T-cell (primary cell): ENCODE data around the gene MIA2. TPM values are rescaled to one million over a fixed set of nuclear protein-coding genes. Genes with fewer than 3 reads are reported as not detected.

Experiments
- ATAC-seq, 4 experiments: fragments of 200-7000 bp in 3 of 4; fragments of 150-1000 bp in 1 of 4; cut with Tn5 transposase; replicated peaks in 1 of 4; 1 replicate in 3 of 4; 2 replicates in 1 of 4; pipeline ENCODE4 v1.10.0; 2021; ENCODE audit warnings: moderate library complexity in 3 of 4, mild to moderate bottlenecking in 2 of 4, moderate number of reproducible peaks in 1 of 4
- CTCF ChIA-PET, 2 donors: fragments of 300-600 bp; sonication (Branson Sonifier 250); formaldehyde crosslinking; loops; one replicate each; lab custom pipeline; 2022; ENCODE audit warnings: antibody characterized with exemption in 2 of 2; lab: Charles Lee
- POLR2A ChIA-PET, 2 donors: fragments of 300-600 bp; sonication (Branson Sonifier 250); formaldehyde crosslinking; loops; one replicate each; lab custom pipeline; 2022; ENCODE audit warnings: antibody characterized with exemption in 2 of 2; lab: Charles Lee
- DNase-seq, 35 experiments: peaks; one replicate each; pipeline versions ENCODE4 v3.0.0 to v3.0.0-alpha.2; 2013 to 2023
- H3K27ac ChIP-seq: one replicate; pipeline ENCODE4 v1.5.1; 2013; ENCODE audit warnings: low read length
- H3K27me3 ChIP-seq, 2 experiments: replicated peaks in 1 of 2; 1 replicate in 1 of 2; 2 replicates in 1 of 2; pipeline versions ENCODE4 v1.6.1 to v1.7.0; 2013; ENCODE audit warnings: low read length in 1 of 2, mixed read lengths in 1 of 2; ENCODE audit not compliant: control insufficient read depth in 2 of 2, insufficient read depth in 2 of 2; ENCODE audit errors: extremely low read depth in 1 of 2
- H3K36me3 ChIP-seq, 2 donors: 1 replicate in 1 of 2; 2 replicates in 1 of 2; pipeline versions ENCODE4 v1.6.1 to v1.7.0; 2013; ENCODE audit warnings: low read length in 1 of 2; ENCODE audit not compliant: control insufficient read depth in 2 of 2, insufficient read depth in 1 of 2; ENCODE audit errors: extremely low read depth in 1 of 2
- H3K4me1 ChIP-seq, 2 experiments: 1 replicate in 1 of 2; 2 replicates in 1 of 2; pipeline versions ENCODE4 v1.6.1 to v1.7.0; 2013; ENCODE audit warnings: low read length in 2 of 2, mixed read lengths in 1 of 2; ENCODE audit not compliant: insufficient read depth in 2 of 2, control insufficient read depth in 1 of 2; ENCODE audit errors: extremely low read depth in 1 of 2
- H3K4me3 ChIP-seq, 2 donors: 1 replicate in 1 of 2; 2 replicates in 1 of 2; pipeline versions ENCODE4 v1.5.1 to v1.7.0; 2013; ENCODE audit warnings: mild to moderate bottlenecking in 2 of 2, low read length in 1 of 2, moderate library complexity in 1 of 2; ENCODE audit not compliant: control insufficient read depth in 1 of 2; ENCODE audit errors: extremely low read depth in 1 of 2
- H3K9me3 ChIP-seq: 2 replicates; pipeline ENCODE4 v1.7.0; 2013
- H3K27ac Mint-ChIP-seq, 2 donors: one replicate each; pipeline ENCODE4 v1.8.0; 2020 to 2021; ENCODE audit warnings: mild to moderate bottlenecking in 2 of 2, mixed read lengths in 2 of 2
- H3K27me3 Mint-ChIP-seq, 2 donors: one replicate each; pipeline ENCODE4 v1.8.0; 2021 to 2022; ENCODE audit warnings: mixed read lengths in 2 of 2
- H3K36me3 Mint-ChIP-seq: one replicate; pipeline ENCODE4 v1.8.0; 2021; ENCODE audit warnings: mixed read lengths
- H3K4me1 Mint-ChIP-seq, 3 donors: one replicate each; pipeline ENCODE4 v1.8.0; 2020 to 2022; ENCODE audit warnings: mixed read lengths in 3 of 3, mild to moderate bottlenecking in 1 of 3
- H3K4me3 Mint-ChIP-seq, 3 donors: one replicate each; pipeline ENCODE4 v1.8.0; 2020 to 2022; ENCODE audit warnings: mild to moderate bottlenecking in 3 of 3, mixed read lengths in 3 of 3, moderate library complexity in 3 of 3
- H3K9me3 Mint-ChIP-seq, 3 donors: one replicate each; pipeline ENCODE4 v1.8.0; 2020 to 2022; ENCODE audit warnings: mixed read lengths in 3 of 3
- WGBS: methylation state at CpG from one replicate; pipeline ENCODE4 v1.1.5; 2013; ENCODE audit warnings: missing lambda C conversion rate; ENCODE audit not compliant: insufficient coverage; 5-methylcytosine and 5-hydroxymethylcytosine counted together
- total RNA-seq, 35 experiments: library from RNA in 6 of 35; stranded (reverse) in 6 of 35; fragments of 120-200 nt in 1 of 35; gene quantifications; one replicate each; pipeline versions ENCODE4 v1.2.1 to v1.2.4 and lab custom pipeline; 2013 to 2026

MIA2 gene
- total RNA-seq, 5 donors from 2014 or later (not counting 1 experiment from before 2014, with no cell fraction given): 24.8 to 28.3 (median 25.5) TPM

DNA sequence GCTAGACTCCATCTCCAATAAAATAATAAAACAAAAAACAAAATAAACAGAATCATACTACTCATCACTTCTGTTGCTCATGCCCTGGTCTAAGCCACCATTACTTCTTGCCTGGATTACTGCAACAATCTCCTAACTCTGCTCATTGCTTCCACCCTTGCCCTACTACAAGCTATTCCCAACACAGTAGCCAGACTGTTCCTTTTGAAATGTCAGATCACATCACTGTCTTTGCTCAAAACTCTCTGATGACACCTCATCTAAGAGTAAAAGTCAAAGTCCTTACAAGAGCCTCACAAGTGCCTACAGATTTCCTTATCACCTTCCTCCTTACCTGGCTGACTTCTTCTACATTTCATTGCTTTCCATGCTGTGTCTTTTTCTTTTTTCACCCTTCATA lies 188.5 kb downstream of the MIA2 start:
- Histone ChIP-seq H3K27me3 (no peaks in the 10 kb centered on the region), H3K4me1 (peaks cover 4 to 14% of the 10 kb centered on the region in 2 experiments), H3K27ac (no peak overlapping the region), H3K4me3 (no peak overlapping the region), H3K36me3 (peaks cover 1 to 2% of the 10 kb centered on the region in 2 donors), H3K9me3 (peaks cover 1% of the 10 kb centered on the region)
- CTCF ChIA-PET: no interaction called here
- peaks cover 74 to 79% (median 75%) of the 10 kb centered on the region in 3 donors for H3K4me1 Mint-ChIP-seq
- H3K4me3 Mint-ChIP-seq: no peak overlapping the region
- peaks cover 0 to under 1% (median 0%) of the 10 kb centered on the region in 3 donors for H3K9me3 Mint-ChIP-seq
- DNase-seq (no peak), ATAC-seq (no peak)
- peaks cover 31% of the 10 kb centered on the region for H3K36me3 Mint-ChIP-seq
- no peaks in the 10 kb centered on the region for H3K27me3 Mint-ChIP-seq
- no peak overlapping the region for H3K27ac Mint-ChIP-seq
- POLR2A ChIA-PET: interaction anchor here (0.6 to 0.8 kb wide), 3 partner anchors 8 to 323 kb away, joined by 3 to 6 read pairs (median 6); no protein-coding TSS in a partner anchor

DNA sequence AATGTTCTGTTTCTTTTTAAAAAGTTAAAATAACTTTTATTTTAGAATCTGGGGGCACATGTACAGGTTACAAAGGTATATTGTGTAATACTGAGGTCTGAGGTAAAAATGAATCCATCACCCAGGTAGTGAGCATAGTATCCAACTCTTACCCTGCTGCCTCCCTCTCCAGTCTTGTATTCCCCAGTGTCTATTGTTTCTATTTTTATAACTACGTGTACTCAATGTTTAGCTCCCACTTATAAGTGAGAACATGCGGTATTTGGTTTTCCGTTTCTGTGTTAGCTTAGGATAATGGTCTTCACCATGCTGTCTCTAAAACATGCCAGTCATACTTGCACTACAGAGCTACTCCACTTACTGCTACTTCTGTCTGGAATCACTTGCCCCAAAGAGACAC lies 190.1 kb downstream of the MIA2 start:
- CTCF ChIA-PET: interaction anchor here in 1 of 2 donors (0.9 kb wide), 2 partner anchors 10 to 189 kb away, joined by 3 to 6 read pairs; no protein-coding TSS in a partner anchor
- H3K27ac Mint-ChIP-seq: no peak overlapping the region
- H3K27me3 Mint-ChIP-seq: no peaks in the 10 kb centered on the region
- H3K36me3 Mint-ChIP-seq: peaks cover 30% of the 10 kb centered on the region
- Histone ChIP-seq H3K27ac (no peak overlapping the region), H3K9me3 (no peaks in the 10 kb centered on the region), H3K36me3 (peaks cover 0 to 2% of the 10 kb centered on the region in 2 donors), H3K27me3 (no peaks in the 10 kb centered on the region), H3K4me1 (peaks cover 9 to 17% of the 10 kb centered on the region in 2 experiments), H3K4me3 (no peak overlapping the region)
- no peaks in the 10 kb centered on the region for H3K9me3 Mint-ChIP-seq
- POLR2A ChIA-PET: no interaction called here
- H3K4me3 Mint-ChIP-seq: no peak overlapping the region
- no peak for ATAC-seq
- H3K4me1 Mint-ChIP-seq: peaks cover 83 to 93% (median 88%) of the 10 kb centered on the region in 3 donors
- WGBS: 100% methylated on average over 2 of the region's 3 CpGs
- no peak for DNase-seq

DNA sequence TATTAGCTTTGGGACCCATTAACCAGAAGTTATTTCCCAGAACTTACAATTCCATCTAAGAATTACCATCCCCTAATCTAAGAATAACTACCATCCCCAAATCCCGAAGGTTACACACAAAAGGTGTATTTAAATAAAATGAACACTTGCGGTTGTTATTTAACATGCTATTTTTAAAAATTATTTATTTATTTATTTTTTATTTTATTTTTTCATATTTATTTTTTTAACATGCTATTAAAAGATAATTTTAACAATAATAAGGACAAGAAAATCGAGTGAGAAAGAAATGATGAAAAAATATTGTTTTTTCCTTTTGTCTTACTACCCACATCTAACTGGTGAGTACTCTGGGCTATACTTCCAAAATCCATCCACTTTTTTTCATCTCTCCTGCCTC lies 192.2 kb downstream of the MIA2 start:
- H3K36me3 ChIP-seq: peaks cover 0 to under 1% of the 10 kb centered on the region in 2 donors
- DNase-seq (no peak), ATAC-seq (no peak)
- H3K27ac ChIP-seq: no peak overlapping the region
- no CpG with 5 or more reads among the region's 3 CpGs for WGBS
- no peak overlapping the region for H3K4me3 Mint-ChIP-seq
- no peak overlapping the region for H3K27ac Mint-ChIP-seq
- no peaks in the 10 kb centered on the region for H3K9me3 ChIP-seq
- no peaks in the 10 kb centered on the region for H3K27me3 Mint-ChIP-seq
- no peak overlapping the region for H3K4me3 ChIP-seq
- no peaks in the 10 kb centered on the region for H3K27me3 ChIP-seq
- POLR2A ChIA-PET: interaction anchor here (0.5 to 1.5 kb wide), 3 partner anchors 12 to 370 kb away, joined by 3 to 11 read pairs (median 4); no protein-coding TSS in a partner anchor
- peaks cover 11% of the 10 kb centered on the region for H3K36me3 Mint-ChIP-seq
- peaks cover 28% of the 10 kb centered on the region in 2 experiments for H3K4me1 ChIP-seq
- CTCF ChIA-PET: interaction anchor here in 1 of 2 donors (0.5 to 1.8 kb wide), 8 partner anchors 9 to 194 kb away, joined by 3 to 10 read pairs (median 4); no protein-coding TSS in a partner anchor
- no peaks in the 10 kb centered on the region for H3K9me3 Mint-ChIP-seq
- H3K4me1 Mint-ChIP-seq: peaks cover 83 to 91% (median 90%) of the 10 kb centered on the region in 3 donors

DNA sequence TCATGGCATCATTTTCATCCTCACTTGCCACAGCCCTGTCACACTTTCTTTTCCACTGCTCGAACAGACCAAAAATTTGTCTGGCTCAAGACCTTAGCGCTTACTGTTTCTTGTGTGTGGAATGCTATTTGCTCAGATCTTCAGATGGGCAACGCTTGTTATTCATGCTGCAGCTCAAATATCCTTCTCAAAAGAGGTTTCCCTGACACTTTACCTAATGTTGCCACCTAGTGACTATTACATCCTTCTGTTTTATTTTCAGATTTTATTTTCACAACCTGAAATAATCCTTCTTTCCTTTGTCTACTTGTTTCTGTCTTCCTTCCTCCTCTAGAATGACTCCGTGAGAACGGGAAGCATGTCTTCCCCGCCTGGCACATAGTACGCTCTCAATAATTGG lies 192.9 kb downstream of the MIA2 start:
- Mint-ChIP-seq H3K4me3 (peak overlapping the region; percentile 0 to 24 (median 14)), H3K9me3 (no peaks in the 10 kb centered on the region), H3K36me3 (peaks cover 7% of the 10 kb centered on the region), H3K27ac (peak overlapping the region; percentile 0 to 36), H3K4me1 (peaks cover 81 to 88% (median 87%) of the 10 kb centered on the region in 3 donors), H3K27me3 (no peaks in the 10 kb centered on the region)
- POLR2A ChIA-PET: interaction anchor here (0.6 to 1.5 kb wide), 3 partner anchors 10 to 134 kb away, joined by 3 to 4 read pairs (median 4); no protein-coding TSS in a partner anchor
- no peak overlapping the region for H3K27ac ChIP-seq
- WGBS: no CpG with 5 or more reads among the region's 7 CpGs
- DNase-seq (peak in 1 of 35 experiments; percentile 40), ATAC-seq (peak in 1 of 4 experiments; percentile 21)
- H3K4me3 ChIP-seq: no peak overlapping the region
- H3K27me3 ChIP-seq: no peaks in the 10 kb centered on the region
- H3K36me3 ChIP-seq: no peaks in the 10 kb centered on the region
- no peaks in the 10 kb centered on the region for H3K9me3 ChIP-seq
- H3K4me1 ChIP-seq: peaks cover 29 to 30% of the 10 kb centered on the region in 2 experiments
- CTCF ChIA-PET: interaction anchor here (0.7 to 1.8 kb wide), 8 partner anchors 9 to 319 kb away, joined by 3 to 10 read pairs (median 3); no protein-coding TSS in a partner anchor

DNA sequence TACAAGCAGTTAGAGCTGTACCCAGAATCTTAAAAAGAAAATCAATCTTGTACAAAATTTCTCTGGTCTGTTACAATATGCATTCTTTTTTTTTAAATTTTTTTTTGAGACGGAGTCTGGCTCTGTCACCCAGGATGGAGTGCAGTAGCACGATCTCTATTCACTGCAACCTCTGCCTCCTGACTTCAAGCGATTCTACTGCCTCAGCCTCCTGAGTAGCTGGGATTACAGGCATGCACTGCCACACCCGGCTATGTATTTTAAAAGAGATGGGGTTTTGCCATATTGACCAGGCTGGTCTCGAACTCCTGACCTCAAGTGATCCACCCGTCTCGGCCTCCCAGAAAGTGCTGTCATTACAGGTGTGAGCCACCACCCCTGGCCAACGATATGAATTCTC lies 194.4 kb downstream of the MIA2 start:
- Histone ChIP-seq H3K27ac (no peak overlapping the region), H3K36me3 (no peaks in the 10 kb centered on the region), H3K9me3 (no peaks in the 10 kb centered on the region), H3K27me3 (no peaks in the 10 kb centered on the region), H3K4me3 (no peak overlapping the region), H3K4me1 (peaks cover 30 to 34% of the 10 kb centered on the region in 2 experiments)
- POLR2A ChIA-PET: no interaction called here
- ATAC-seq (no peak), DNase-seq (no peak)
- no peaks in the 10 kb centered on the region for H3K9me3 Mint-ChIP-seq
- WGBS: 92% methylated on average over 5 of the region's 8 CpGs
- no peaks in the 10 kb centered on the region for H3K27me3 Mint-ChIP-seq
- H3K4me1 Mint-ChIP-seq: peaks cover 72 to 75% (median 74%) of the 10 kb centered on the region in 3 donors
- H3K36me3 Mint-ChIP-seq: peaks cover 3% of the 10 kb centered on the region
- no peak overlapping the region for H3K27ac Mint-ChIP-seq
- CTCF ChIA-PET: interaction anchor here in 1 of 2 donors (0.6 kb wide), 1 partner anchor 9 kb away, joined by 5 read pairs; no protein-coding TSS in a partner anchor
- H3K4me3 Mint-ChIP-seq: peak overlapping the region; percentile 7 to 99 (median 98)

DNA sequence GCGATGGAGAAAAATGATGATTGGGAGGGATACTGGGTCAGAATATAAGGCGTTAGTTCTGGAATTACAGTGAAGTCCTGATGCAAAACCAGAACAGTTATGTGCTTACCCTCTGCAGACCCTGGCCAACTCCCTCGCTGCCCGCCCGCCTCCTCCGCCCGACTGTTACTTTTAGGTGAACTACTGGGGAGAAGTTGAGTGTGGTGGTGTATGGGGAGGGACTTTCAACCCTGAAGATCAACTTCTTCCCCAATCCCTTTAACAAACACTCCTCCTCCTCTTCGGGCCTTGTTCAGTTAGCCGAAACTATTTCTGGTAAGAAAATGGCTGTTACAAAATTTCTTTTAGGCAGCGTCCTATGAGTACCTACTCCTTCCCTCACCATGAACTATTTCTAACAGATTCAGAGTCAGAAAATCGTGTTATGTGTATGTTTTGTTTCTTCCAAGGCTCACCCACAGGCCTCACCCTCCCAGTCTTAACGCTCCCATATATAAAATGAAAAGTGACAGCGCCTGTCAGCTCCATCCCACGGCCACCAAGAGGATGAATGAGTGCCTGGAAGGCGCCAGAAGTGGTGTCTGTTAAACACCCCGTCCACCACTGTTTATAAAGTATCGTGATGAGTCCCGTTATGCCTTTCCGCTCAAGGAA lies 197.2 kb downstream of the MIA2 start:
- 13% methylated on average over 3 of the region's 19 CpGs for WGBS
- peak in 1 of 35 experiments; percentile 12 for DNase-seq
- no peak for ATAC-seq

More for the DNA sequence above, 197.2 kb downstream of the MIA2 start:
- H3K9me3 ChIP-seq: no peaks in the 10 kb centered on the region
- peak overlapping the region; percentile 75 for H3K27ac ChIP-seq
- no peaks in the 10 kb centered on the region for H3K27me3 ChIP-seq
- peaks cover 3% of the 10 kb centered on the region for H3K36me3 Mint-ChIP-seq
- H3K9me3 Mint-ChIP-seq: no peaks in the 10 kb centered on the region
- H3K27me3 Mint-ChIP-seq: no peaks in the 10 kb centered on the region
- CTCF ChIA-PET: interaction anchor here in 1 of 2 donors (1.1 kb wide), 1 partner anchor 12 kb away, joined by 3 read pairs; no protein-coding TSS in a partner anchor
- peak overlapping the region; percentile 93 to 94 for H3K27ac Mint-ChIP-seq
- POLR2A ChIA-PET: interaction anchor here (0.6 to 2.0 kb wide), 9 partner anchors 9 to 317 kb away, joined by 3 to 11 read pairs (median 4); partner anchors contain the start of genes TRAPPC6B (in 2 of the 2), GEMIN2 (in 1 of the 2) and PNN (in 1 of the 2)
- H3K36me3 ChIP-seq: no peaks in the 10 kb centered on the region
- peaks cover 32% of the 10 kb centered on the region in 2 experiments for H3K4me1 ChIP-seq
- peak overlapping the region; percentile 88 to 98 for H3K4me3 ChIP-seq
- peak overlapping the region; percentile 98 to 99 (median 99) for H3K4me3 Mint-ChIP-seq
- peaks cover 57 to 58% (median 57%) of the 10 kb centered on the region in 3 donors for H3K4me1 Mint-ChIP-seq
